Measurements from ENCODE around the gene CORO1A. TPM values are rescaled to one million over a fixed set of nuclear protein-coding genes. Genes with fewer than 3 reads are reported as not detected.
A peak's percentile ranks its signal among the peaks of the same experiment; 100 is the strongest.

The CORO1A gene
- total RNA-seq, 1 donor from 2014 or later = 4.0 TPM

GRCh38 chr16:30186444-30186781, 3.0 kb downstream of the CORO1A start:
- no peak overlapping the region for H3K4me3 ChIP-seq (ENCODE audit: insufficient read depth, low read depth, low read length)
- no peak overlapping the region for H3K27ac ChIP-seq (ENCODE audit: low read depth, low read length)
- no peak for FAIRE-seq
- H3K27me3 Mint-ChIP-seq (ENCODE audit: low read depth, unreplicated experiment) = peaks cover 7% of the 10 kb centered on the region
- no peak overlapping the region for H3K9ac ChIP-seq (ENCODE audit: low read length)
- no peaks in the 10 kb centered on the region for H3K79me2 ChIP-seq (ENCODE audit: insufficient read depth, low read length)
- no peak overlapping the region for H3K4me3 Mint-ChIP-seq (ENCODE audit: unreplicated experiment)
- no peak overlapping the region for H3K27ac Mint-ChIP-seq (ENCODE audit: unreplicated experiment)
- peaks cover 4% of the 10 kb centered on the region for H3K36me3 Mint-ChIP-seq (ENCODE audit: low read depth, unreplicated experiment)
- H3K4me2 ChIP-seq (ENCODE audit: low read length) = no peak overlapping the region
- H2AFZ ChIP-seq (ENCODE audit: low read depth, low read length) = no peak overlapping the region
- no peaks in the 10 kb centered on the region for H3K27me3 ChIP-seq (ENCODE audit: insufficient read depth, low read length)
- H3K36me3 ChIP-seq (ENCODE audit: insufficient read depth, low read length) = no peaks in the 10 kb centered on the region
- peaks cover 10% of the 10 kb centered on the region for H3K4me1 ChIP-seq (ENCODE audit: insufficient read depth, low read length)
- DNase-seq (ENCODE audit: low read depth) = no peak
- peaks cover 3% of the 10 kb centered on the region for H4K20me1 ChIP-seq (ENCODE audit: insufficient read depth, low read length)
- TF ChIP-seq EZH2 (IDR thresholded peaks at IDR 0.05; ENCODE audit: insufficient read depth, low read length) (no peak), CTCF (IDR thresholded peaks at IDR 0.05; ENCODE audit: insufficient read depth, low read depth, low read length) (no peak)
- H3K9me3 Mint-ChIP-seq (ENCODE audit: unreplicated experiment) = no peaks in the 10 kb centered on the region
- no peaks in the 10 kb centered on the region for H3K9me3 ChIP-seq (ENCODE audit: insufficient read depth, low read depth, low read length)
- no peaks in the 10 kb centered on the region for H3K4me1 Mint-ChIP-seq (ENCODE audit: low read depth, unreplicated experiment)

GRCh38 chr16:30186782-30187555, 3.6 kb downstream of the CORO1A start:
- no peak for FAIRE-seq
- no peaks in the 10 kb centered on the region for H3K27me3 ChIP-seq (ENCODE audit: insufficient read depth, low read length)
- H3K27me3 Mint-ChIP-seq (ENCODE audit: low read depth, unreplicated experiment) = peaks cover 5% of the 10 kb centered on the region
- no peak overlapping the region for H3K4me2 ChIP-seq (ENCODE audit: low read length)
- DNase-seq (ENCODE audit: low read depth) = no peak
- H3K36me3 ChIP-seq (ENCODE audit: insufficient read depth, low read length) = no peaks in the 10 kb centered on the region
- H4K20me1 ChIP-seq (ENCODE audit: insufficient read depth, low read length) = peaks cover 3% of the 10 kb centered on the region
- no peaks in the 10 kb centered on the region for H3K4me1 Mint-ChIP-seq (ENCODE audit: low read depth, unreplicated experiment)
- peaks cover 10% of the 10 kb centered on the region for H3K4me1 ChIP-seq (ENCODE audit: insufficient read depth, low read length)
- H3K9ac ChIP-seq (ENCODE audit: low read length) = no peak overlapping the region
- H3K36me3 Mint-ChIP-seq (ENCODE audit: low read depth, unreplicated experiment) = peaks cover 4% of the 10 kb centered on the region
- H3K9me3 Mint-ChIP-seq (ENCODE audit: unreplicated experiment) = no peaks in the 10 kb centered on the region
- no peak overlapping the region for H3K4me3 Mint-ChIP-seq (ENCODE audit: unreplicated experiment)
- no peak overlapping the region for H2AFZ ChIP-seq (ENCODE audit: low read depth, low read length)
- no peaks in the 10 kb centered on the region for H3K9me3 ChIP-seq (ENCODE audit: insufficient read depth, low read depth, low read length)
- no peak overlapping the region for H3K27ac ChIP-seq (ENCODE audit: low read depth, low read length)
- H3K4me3 ChIP-seq (ENCODE audit: insufficient read depth, low read depth, low read length) = no peak overlapping the region
- H3K79me2 ChIP-seq (ENCODE audit: insufficient read depth, low read length) = no peaks in the 10 kb centered on the region
- H3K27ac Mint-ChIP-seq (ENCODE audit: unreplicated experiment) = peak overlapping the region; percentile 72
- no peak for TF ChIP-seq EZH2 (IDR thresholded peaks at IDR 0.05; ENCODE audit: insufficient read depth, low read length)
- TF ChIP-seq CTCF (IDR thresholded peaks at IDR 0.05; ENCODE audit: insufficient read depth, low read depth, low read length) = peak; percentile 24

- DNase-seq (ENCODE audit: low read depth) (no peak), FAIRE-seq (no peak)
- H3K27ac ChIP-seq (ENCODE audit: low read depth, low read length) = no peak overlapping the region
- H3K4me2 ChIP-seq (ENCODE audit: low read length) = no peak overlapping the region
- Mint-ChIP-seq H3K4me1 (ENCODE audit: low read depth, unreplicated experiment) (no peaks in the 10 kb centered on the region), H3K9me3 (ENCODE audit: unreplicated experiment) (no peaks in the 10 kb centered on the region), H3K27me3 (ENCODE audit: low read depth, unreplicated experiment) (peaks cover under 1% of the 10 kb centered on the region), H3K4me3 (ENCODE audit: unreplicated experiment) (no peak overlapping the region), H3K27ac (ENCODE audit: unreplicated experiment) (no peak overlapping the region), H3K36me3 (ENCODE audit: low read depth, unreplicated experiment) (peaks cover 4% of the 10 kb centered on the region)
- H3K4me3 ChIP-seq (ENCODE audit: insufficient read depth, low read depth, low read length) = no peak overlapping the region
- H3K9ac ChIP-seq (ENCODE audit: low read length) = no peak overlapping the region
- H3K79me2 ChIP-seq (ENCODE audit: insufficient read depth, low read length) = no peaks in the 10 kb centered on the region
- no peak overlapping the region for H2AFZ ChIP-seq (ENCODE audit: low read depth, low read length)
- no peaks in the 10 kb centered on the region for H3K27me3 ChIP-seq (ENCODE audit: insufficient read depth, low read length)
- no peak for TF ChIP-seq EZH2 (IDR thresholded peaks at IDR 0.05; ENCODE audit: insufficient read depth, low read length)
- no peak for TF ChIP-seq CTCF (IDR thresholded peaks at IDR 0.05; ENCODE audit: insufficient read depth, low read depth, low read length)
- H3K9me3 ChIP-seq (ENCODE audit: insufficient read depth, low read depth, low read length) = no peaks in the 10 kb centered on the region
- no peaks in the 10 kb centered on the region for H3K36me3 ChIP-seq (ENCODE audit: insufficient read depth, low read length)
- peaks cover 3% of the 10 kb centered on the region for H4K20me1 ChIP-seq (ENCODE audit: insufficient read depth, low read length)
- peaks cover 8% of the 10 kb centered on the region for H3K4me1 ChIP-seq (ENCODE audit: insufficient read depth, low read length)
Measured at GRCh38 chr16:30187556-30187865, 4.1 kb downstream of the CORO1A start.
